Activated B cell treated with CpG ODN at 0.5 μM for 24 hours (primary cell): ENCODE measurements around the gene ABHD17C. TPM values are rescaled to one million over a fixed set of nuclear protein-coding genes. Genes with fewer than 3 reads are reported as not detected.

ENCODE experiments used
- ATAC-seq: fragments of 200-7000 bp; cut with Tn5 transposase; one replicate; pipeline ENCODE4 v1.10.0; 2021; ENCODE audit warnings: low read depth, mild to moderate bottlenecking, moderate library complexity
- CTCF ChIA-PET: fragments of 350-600 bp; sonication (Branson Sonifier 250); formaldehyde crosslinking; loops from one replicate; lab custom pipeline; 2021; ENCODE audit warnings: antibody characterized with exemption; lab: Charles Lee
- POLR2A ChIA-PET: fragments of 350-600 bp; sonication (Branson Sonifier 250); formaldehyde crosslinking; loops from one replicate; lab custom pipeline; 2021; ENCODE audit warnings: antibody characterized with exemption; lab: Charles Lee
- DNase-seq: peaks from one replicate; pipeline ENCODE4 v3.0.0; 2022
- H3K27ac Mint-ChIP-seq: one replicate; pipeline ENCODE4 v1.8.0; 2020; ENCODE audit warnings: mixed read lengths
- H3K27me3 Mint-ChIP-seq: one replicate; pipeline ENCODE4 v1.8.0; 2021; ENCODE audit warnings: mixed read lengths
- H3K36me3 Mint-ChIP-seq: one replicate; pipeline ENCODE4 v1.8.0; 2021; ENCODE audit warnings: low read depth, mixed read lengths
- H3K4me1 Mint-ChIP-seq: one replicate; pipeline ENCODE4 v1.8.0; 2021; ENCODE audit warnings: mixed read lengths
- H3K4me3 Mint-ChIP-seq: one replicate; pipeline ENCODE4 v1.8.0; 2020; ENCODE audit warnings: mild to moderate bottlenecking, mixed read lengths
- H3K9me3 Mint-ChIP-seq: one replicate; pipeline ENCODE4 v1.8.0; 2020; ENCODE audit warnings: mixed read lengths
- intact Hi-C: fragments of 100-400 bp; cut with micrococcal nuclease; formaldehyde crosslinking; loops from one replicate; pipeline ENCODE4 v1.15.1; 2024
- total RNA-seq: library from RNA; stranded (reverse); gene quantifications from 2 replicates; pipeline ENCODE4 v1.2.3, GENCODE V29; 2022
- TF ChIP-seq, protein P1 (sequence below): fragments of 200-600 bp; IDR thresholded peaks from one replicate; pipeline ENCODE4 v1.8.0; 2022; ENCODE audit warnings: antibody characterized with exemption, mild to moderate bottlenecking

Gene ABHD17C
- total RNA-seq, 1 donor from 2014 or later, result 2.4 TPM

- Mint-ChIP-seq H3K36me3 (peaks cover 2% of the 10 kb centered on the region), H3K4me1 (no peaks in the 10 kb centered on the region), H3K4me3 (no peak overlapping the region), H3K27ac (no peak overlapping the region), H3K27me3 (no peaks in the 10 kb centered on the region), H3K9me3 (peaks cover 3% of the 10 kb centered on the region)
- TF ChIP-seq, protein P1, sequence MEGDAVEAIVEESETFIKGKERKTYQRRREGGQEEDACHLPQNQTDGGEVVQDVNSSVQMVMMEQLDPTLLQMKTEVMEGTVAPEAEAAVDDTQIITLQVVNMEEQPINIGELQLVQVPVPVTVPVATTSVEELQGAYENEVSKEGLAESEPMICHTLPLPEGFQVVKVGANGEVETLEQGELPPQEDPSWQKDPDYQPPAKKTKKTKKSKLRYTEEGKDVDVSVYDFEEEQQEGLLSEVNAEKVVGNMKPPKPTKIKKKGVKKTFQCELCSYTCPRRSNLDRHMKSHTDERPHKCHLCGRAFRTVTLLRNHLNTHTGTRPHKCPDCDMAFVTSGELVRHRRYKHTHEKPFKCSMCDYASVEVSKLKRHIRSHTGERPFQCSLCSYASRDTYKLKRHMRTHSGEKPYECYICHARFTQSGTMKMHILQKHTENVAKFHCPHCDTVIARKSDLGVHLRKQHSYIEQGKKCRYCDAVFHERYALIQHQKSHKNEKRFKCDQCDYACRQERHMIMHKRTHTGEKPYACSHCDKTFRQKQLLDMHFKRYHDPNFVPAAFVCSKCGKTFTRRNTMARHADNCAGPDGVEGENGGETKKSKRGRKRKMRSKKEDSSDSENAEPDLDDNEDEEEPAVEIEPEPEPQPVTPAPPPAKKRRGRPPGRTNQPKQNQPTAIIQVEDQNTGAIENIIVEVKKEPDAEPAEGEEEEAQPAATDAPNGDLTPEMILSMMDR, result no peak
- ChIA-PET CTCF (no interaction called here), POLR2A (no interaction called here)
- DNase-seq (no peak), ATAC-seq (no peak)
- intact Hi-C loops, result no loop called here
Observed at GRCh38 chr15:80742081-80742480, 47.0 kb downstream of the ABHD17C start.

GRCh38 chr15:80743189-80743833 is 48.2 kb downstream of the ABHD17C start:
- Mint-ChIP-seq H3K36me3 (peaks cover 2% of the 10 kb centered on the region), H3K9me3 (peaks cover 3% of the 10 kb centered on the region), H3K4me3 (no peak overlapping the region), H3K27ac (no peak overlapping the region), H3K4me1 (no peaks in the 10 kb centered on the region), H3K27me3 (no peaks in the 10 kb centered on the region)
- intact Hi-C loops, result no loop called here
- TF ChIP-seq, protein P1, result no peak
- POLR2A ChIA-PET, result no interaction called here
- ATAC-seq, result no peak
- CTCF ChIA-PET, result no interaction called here
- DNase-seq, result no peak

DNA sequence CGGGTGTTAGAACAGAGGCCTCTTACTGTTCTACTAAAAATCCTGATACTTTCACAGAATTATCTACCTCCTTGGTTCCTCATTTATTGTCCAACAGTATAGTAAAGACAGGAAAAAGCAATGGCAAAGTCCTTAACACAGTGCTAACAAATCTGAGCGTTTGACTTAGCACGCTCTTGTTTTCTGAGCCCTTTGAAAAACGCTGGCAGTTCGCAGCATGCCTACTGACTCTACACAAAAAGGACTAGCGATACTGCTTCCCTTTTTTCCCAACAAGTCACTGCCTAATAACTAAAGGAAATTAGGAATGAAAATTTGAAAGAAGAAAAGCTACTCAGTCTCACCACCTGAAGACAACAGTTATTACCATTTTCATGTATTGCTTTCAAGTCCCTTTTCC is 49.3 kb downstream of the ABHD17C start:
- ChIA-PET POLR2A (no interaction called here), CTCF (no interaction called here)
- TF ChIP-seq, protein P1, result no peak
- intact Hi-C loops, result no loop called here
- no peaks in the 10 kb centered on the region for H3K4me1 Mint-ChIP-seq
- no peak overlapping the region for H3K4me3 Mint-ChIP-seq
- DNase-seq (no peak), ATAC-seq (no peak)
- peaks cover 2% of the 10 kb centered on the region for H3K36me3 Mint-ChIP-seq
- H3K9me3 Mint-ChIP-seq, result no peaks in the 10 kb centered on the region
- H3K27ac Mint-ChIP-seq, result no peak overlapping the region
- no peaks in the 10 kb centered on the region for H3K27me3 Mint-ChIP-seq

GRCh38 chr15:80744826-80745225 is 49.7 kb downstream of the ABHD17C start:
- no peak overlapping the region for H3K27ac Mint-ChIP-seq
- DNase-seq (no peak), ATAC-seq (no peak)
- H3K27me3 Mint-ChIP-seq, result no peaks in the 10 kb centered on the region
- ChIA-PET CTCF (no interaction called here), POLR2A (no interaction called here)
- no peaks in the 10 kb centered on the region for H3K4me1 Mint-ChIP-seq
- TF ChIP-seq, protein P1, result no peak
- H3K4me3 Mint-ChIP-seq, result no peak overlapping the region
- intact Hi-C loops, result no loop called here
- H3K36me3 Mint-ChIP-seq, result peaks cover 2% of the 10 kb centered on the region
- H3K9me3 Mint-ChIP-seq, result no peaks in the 10 kb centered on the region

GRCh38 chr15:80745888-80746287 is 50.8 kb downstream of the ABHD17C start:
- intact Hi-C loops, result no loop called here
- peaks cover 2% of the 10 kb centered on the region for H3K36me3 Mint-ChIP-seq
- DNase-seq (no peak), ATAC-seq (no peak)
- no peak overlapping the region for H3K4me3 Mint-ChIP-seq
- POLR2A ChIA-PET, result no interaction called here
- no peak overlapping the region for H3K27ac Mint-ChIP-seq
- TF ChIP-seq, protein P1, result no peak
- CTCF ChIA-PET, result no interaction called here
- no peaks in the 10 kb centered on the region for H3K9me3 Mint-ChIP-seq
- H3K27me3 Mint-ChIP-seq, result no peaks in the 10 kb centered on the region
- no peaks in the 10 kb centered on the region for H3K4me1 Mint-ChIP-seq
